KMS-11 (cell line): ENCODE measurements around the gene PRRC2C.

Experiments used
- H2AFZ ChIP-seq: fragments of 200-600 bp; sonication (generic); 2 replicates; pipeline ENCODE4 v1.6.1; 2016; ENCODE audit warnings: antibody characterized with exemption, mixed run types, low read depth
- H3K27ac ChIP-seq: fragments of 200-600 bp; sonication (generic); 2 replicates; pipeline ENCODE4 v1.6.1; 2016; ENCODE audit warnings: mild to moderate bottlenecking, mixed run types
- H3K27me3 ChIP-seq: fragments of 200-600 bp; sonication (generic); 2 replicates; pipeline ENCODE4 v1.6.1; 2017; ENCODE audit warnings: mild to moderate bottlenecking, low read depth, mixed run types, moderate library complexity; ENCODE audit not compliant: insufficient read depth
- H3K36me3 ChIP-seq: fragments of 200-600 bp; sonication (generic); 2 replicates; pipeline ENCODE4 v1.6.1; 2017; ENCODE audit warnings: mild to moderate bottlenecking, mixed run types; ENCODE audit not compliant: insufficient read depth
- H3K4me1 ChIP-seq: fragments of 200-600 bp; sonication (generic); 2 replicates; pipeline ENCODE4 v1.6.1; 2016; ENCODE audit warnings: mild to moderate bottlenecking, low read depth, mixed run types; ENCODE audit not compliant: poor library complexity, severe bottlenecking
- H3K4me2 ChIP-seq: fragments of 200-600 bp; sonication (generic); 2 replicates; pipeline ENCODE4 v1.7.0; 2016; ENCODE audit warnings: mild to moderate bottlenecking, mixed run types
- H3K4me3 ChIP-seq: fragments of 200-600 bp; sonication (generic); IDR thresholded peaks from 2 replicates; pipeline ENCODE4 v1.6.1; 2017; ENCODE audit warnings: low read depth, low read length, mixed read lengths; ENCODE audit not compliant: insufficient read depth
- H3K79me2 ChIP-seq: fragments of 200-600 bp; sonication (generic); 2 replicates; pipeline ENCODE4 v1.6.1; 2016; ENCODE audit warnings: low read depth, mixed run types; ENCODE audit not compliant: insufficient read depth
- H3K9ac ChIP-seq: fragments of 200-600 bp; sonication (generic); 2 replicates; pipeline ENCODE4 v1.6.1; 2016; ENCODE audit warnings: mild to moderate bottlenecking, mixed run types
- H4K20me1 ChIP-seq: fragments of 200-600 bp; sonication (generic); 2 replicates; pipeline ENCODE4 v1.6.1; 2016; ENCODE audit warnings: mild to moderate bottlenecking, mixed run types; ENCODE audit not compliant: insufficient read depth
- TF ChIP-seq, protein P1 (sequence below): fragments of 200-600 bp; sonication (generic); conservative IDR thresholded peaks from 2 replicates; pipeline ENCODE4 v1.6.1; 2017; ENCODE audit warnings: low read depth, mild to moderate bottlenecking, antibody characterized with exemption, low read length, moderate library complexity, mixed read lengths

The PRRC2C gene

DNA sequence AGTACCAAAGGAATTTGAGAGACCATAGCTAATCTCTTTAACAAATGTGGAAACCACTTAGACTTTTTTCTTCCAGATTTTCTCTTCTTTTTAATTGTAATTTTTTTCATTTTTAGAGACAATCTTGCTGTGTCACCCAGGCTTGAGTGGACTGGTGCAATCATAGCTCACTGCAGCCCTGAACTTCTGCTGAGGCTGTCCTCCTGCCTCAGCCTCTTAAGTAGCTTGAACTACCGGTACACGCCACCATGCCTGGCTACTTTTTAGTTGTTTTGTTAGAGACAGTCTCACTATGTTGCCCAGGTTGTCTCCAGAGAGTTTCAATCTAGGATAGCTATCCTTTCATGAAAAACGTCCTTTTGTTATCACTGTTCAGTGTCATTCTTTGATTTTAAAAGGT lies 15.0 kb downstream of the PRRC2C start:
- Histone ChIP-seq H3K79me2 (peaks cover 100% of the 10 kb centered on the region), H3K36me3 (no peaks in the 10 kb centered on the region; the same call in 1 of the 2 replicates), H3K4me1 (peaks cover 72% of the 10 kb centered on the region), H4K20me1 (peaks cover 94% of the 10 kb centered on the region), H3K27me3 (no peaks in the 10 kb centered on the region), H3K9ac (no peak overlapping the region), H3K4me2 (peak overlapping the region; percentile 69), H3K27ac (peak overlapping the region; percentile 16; the same call in 1 of the 2 replicates), H2AFZ (no peak overlapping the region), H3K4me3 (no peak overlapping the region)
- TF ChIP-seq, protein P1, sequence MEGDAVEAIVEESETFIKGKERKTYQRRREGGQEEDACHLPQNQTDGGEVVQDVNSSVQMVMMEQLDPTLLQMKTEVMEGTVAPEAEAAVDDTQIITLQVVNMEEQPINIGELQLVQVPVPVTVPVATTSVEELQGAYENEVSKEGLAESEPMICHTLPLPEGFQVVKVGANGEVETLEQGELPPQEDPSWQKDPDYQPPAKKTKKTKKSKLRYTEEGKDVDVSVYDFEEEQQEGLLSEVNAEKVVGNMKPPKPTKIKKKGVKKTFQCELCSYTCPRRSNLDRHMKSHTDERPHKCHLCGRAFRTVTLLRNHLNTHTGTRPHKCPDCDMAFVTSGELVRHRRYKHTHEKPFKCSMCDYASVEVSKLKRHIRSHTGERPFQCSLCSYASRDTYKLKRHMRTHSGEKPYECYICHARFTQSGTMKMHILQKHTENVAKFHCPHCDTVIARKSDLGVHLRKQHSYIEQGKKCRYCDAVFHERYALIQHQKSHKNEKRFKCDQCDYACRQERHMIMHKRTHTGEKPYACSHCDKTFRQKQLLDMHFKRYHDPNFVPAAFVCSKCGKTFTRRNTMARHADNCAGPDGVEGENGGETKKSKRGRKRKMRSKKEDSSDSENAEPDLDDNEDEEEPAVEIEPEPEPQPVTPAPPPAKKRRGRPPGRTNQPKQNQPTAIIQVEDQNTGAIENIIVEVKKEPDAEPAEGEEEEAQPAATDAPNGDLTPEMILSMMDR = no peak

DNA sequence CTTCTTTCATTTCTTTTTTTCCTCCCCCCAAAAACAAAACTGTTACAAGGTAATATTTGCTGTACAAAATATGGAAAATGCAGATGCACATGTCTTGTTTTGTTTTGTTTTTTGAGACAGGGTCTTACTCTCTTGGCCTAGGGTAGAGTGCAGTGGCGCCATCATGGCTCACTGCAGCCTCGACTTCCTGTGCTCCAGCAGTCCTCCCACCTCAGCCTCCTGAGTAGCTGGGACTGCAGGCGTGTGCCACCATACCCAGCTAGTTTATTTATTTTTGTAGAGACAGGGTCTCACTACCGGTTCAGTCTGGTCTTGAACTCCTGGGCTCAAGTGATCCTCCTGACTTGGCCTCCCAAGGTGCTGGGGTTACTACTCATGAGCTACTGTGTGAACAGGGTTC lies 15.5 kb downstream of the PRRC2C start:
- Histone ChIP-seq H4K20me1 (peaks cover 94% of the 10 kb centered on the region), H2AFZ (no peak overlapping the region), H3K79me2 (peaks cover 100% of the 10 kb centered on the region), H3K27me3 (no peaks in the 10 kb centered on the region), H3K27ac (peak overlapping the region; percentile 16; the same call in 1 of the 2 replicates), H3K4me2 (peak overlapping the region; percentile 69; the same call in 1 of the 2 replicates), H3K4me3 (no peak overlapping the region), H3K36me3 (no peaks in the 10 kb centered on the region; the same call in 1 of the 2 replicates), H3K4me1 (peaks cover 72% of the 10 kb centered on the region), H3K9ac (no peak overlapping the region)
- TF ChIP-seq, protein P1 = no peak

DNA sequence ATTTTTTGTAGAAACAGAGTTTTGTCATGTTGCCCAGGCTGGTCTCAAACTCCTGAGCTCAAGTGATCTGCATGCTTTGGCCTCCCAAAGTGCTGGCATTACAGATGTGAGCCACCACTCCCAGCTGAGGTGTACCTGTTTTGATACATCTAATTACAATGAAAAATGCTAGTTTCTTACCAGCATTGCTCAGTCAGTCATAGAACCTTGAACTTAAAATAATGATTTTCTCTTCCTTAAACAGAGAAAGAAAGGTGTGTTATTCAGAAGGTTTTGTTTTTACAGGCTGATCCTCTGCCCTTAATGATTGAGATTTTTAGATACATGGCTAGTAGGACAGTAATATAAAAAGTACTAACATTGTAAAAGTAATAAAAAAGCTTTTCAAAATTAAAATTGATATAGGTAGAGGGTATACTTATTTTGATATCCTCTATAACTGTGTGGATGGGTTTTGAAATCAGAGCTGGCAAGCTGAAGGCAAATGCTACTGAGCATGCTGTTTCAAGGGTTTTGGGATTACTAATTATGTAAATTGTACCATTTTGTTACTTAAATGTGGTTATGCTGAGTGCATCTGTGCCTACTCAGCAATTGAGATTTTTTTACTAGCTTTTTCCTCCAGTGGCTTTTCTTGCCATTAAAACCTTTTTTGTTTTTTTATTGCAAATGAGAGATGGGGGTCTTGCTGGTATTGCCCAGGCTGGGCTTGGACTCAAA lies 16.1 kb downstream of the PRRC2C start:
- no peaks in the 10 kb centered on the region for H3K27me3 ChIP-seq
- H4K20me1 ChIP-seq = peaks cover 94% of the 10 kb centered on the region
- H3K36me3 ChIP-seq = no peaks in the 10 kb centered on the region; the same call in 1 of the 2 replicates
- H3K4me2 ChIP-seq = peak overlapping the region; percentile 69
- peak overlapping the region; percentile 16 for H3K27ac ChIP-seq
- H3K4me1 ChIP-seq = peaks cover 75% of the 10 kb centered on the region
- TF ChIP-seq, protein P1 = no peak
- no peak overlapping the region for H3K4me3 ChIP-seq
- H3K79me2 ChIP-seq = peaks cover 100% of the 10 kb centered on the region
- no peak overlapping the region for H2AFZ ChIP-seq
- no peak overlapping the region for H3K9ac ChIP-seq

DNA sequence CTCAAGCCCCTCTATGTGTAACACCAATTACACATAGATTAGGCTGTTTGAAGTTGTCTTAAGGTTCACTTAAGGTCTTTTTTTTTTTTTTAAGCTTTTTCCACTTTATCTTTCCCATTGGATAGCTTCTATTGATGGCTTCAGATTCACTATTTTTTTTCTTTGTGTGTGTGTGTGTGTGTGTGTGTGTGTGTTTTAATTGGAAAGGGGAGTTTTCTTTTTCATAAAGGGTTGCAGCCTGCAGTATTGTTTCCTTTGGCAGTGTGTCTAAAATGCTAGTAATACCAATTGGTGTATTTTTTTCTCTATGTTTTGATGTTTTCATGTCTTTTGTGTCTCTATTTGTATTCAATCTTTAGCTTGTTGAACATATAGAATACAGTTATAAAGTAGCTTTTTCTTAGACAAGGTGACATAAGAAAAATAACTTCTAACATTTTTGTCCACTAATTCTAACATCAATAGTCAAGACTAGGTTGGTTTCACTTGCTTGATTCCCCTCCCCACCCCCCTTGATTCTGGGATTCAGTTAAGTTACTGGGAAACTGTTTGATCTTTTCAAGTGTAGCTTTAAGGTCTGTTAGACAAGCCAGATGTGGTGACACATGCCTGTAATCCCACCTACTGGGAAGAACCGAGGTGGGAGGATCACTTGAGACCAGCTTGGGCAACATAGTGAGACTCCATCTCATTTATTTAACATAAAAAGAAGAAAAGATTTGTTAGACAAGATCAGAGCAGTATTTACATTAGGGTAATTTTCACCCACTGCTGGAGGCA lies 21.4 kb downstream of the PRRC2C start:
- H3K4me1 ChIP-seq = peaks cover 76% of the 10 kb centered on the region
- H3K27me3 ChIP-seq = no peaks in the 10 kb centered on the region
- H2AFZ ChIP-seq = no peak overlapping the region
- H3K4me3 ChIP-seq = no peak overlapping the region
- H3K36me3 ChIP-seq = no peaks in the 10 kb centered on the region
- peaks cover 95% of the 10 kb centered on the region for H4K20me1 ChIP-seq
- H3K4me2 ChIP-seq = 0 out of 2 replicates have a peak overlapping the region, but pooled peaks have one; percentile 6
- TF ChIP-seq, protein P1 = no peak
- H3K9ac ChIP-seq = no peak overlapping the region
- H3K27ac ChIP-seq = no peak overlapping the region
- peaks cover 100% of the 10 kb centered on the region for H3K79me2 ChIP-seq
